HTERT RPE-1 (cell line): ENCODE results near the gene XPO4.
"Not testable (repeated sequence)": the region's sequence is repeated elsewhere in the genome, so short reads cannot be mapped to it uniquely, and the experiment has no call there.

Experiments
- in situ Hi-C: fragments of 300-500 bp; cut with MboI; formaldehyde crosslinking; loops from 4 replicates; pipeline ENCODE4 v1.14.3; 2020; ENCODE audit warnings: low sequenced_read_pairs

XPO4 gene

GRCh38 chr13:20902438-20903163, at the start of gene XPO4:
XPO4 (minus strand) TSS chr13:20902746; CDS start chr13:20902738, 8 bp downstream.
- in situ Hi-C loops, result no loop called here

- in situ Hi-C loops, result not testable (repeated sequence)
These were observed 45.5 kb upstream of the XPO4 start for GRCh38 chr13:20948001-20948400.

GRCh38 chr13:20945952-20946383, 43.4 kb upstream of the XPO4 start:
- in situ Hi-C loops, result no loop called here

- in situ Hi-C loops, result no loop called here
These were observed 40.5 kb upstream of the XPO4 start for GRCh38 chr13:20942938-20943559.

- in situ Hi-C loops, result not testable (repeated sequence)
These were observed 38.0 kb upstream of the XPO4 start for GRCh38 chr13:20940511-20940910.

- in situ Hi-C loops, result no loop called here
These were observed 37.5 kb upstream of the XPO4 start for GRCh38 chr13:20940083-20940482.

- in situ Hi-C loops, result no loop called here
These were observed 37.1 kb upstream of the XPO4 start for GRCh38 chr13:20939662-20940061.

GRCh38 chr13:20938302-20938701, 35.8 kb upstream of the XPO4 start:
- in situ Hi-C loops, result no loop called here

GRCh38 chr13:20927596-20928257, 25.2 kb upstream of the XPO4 start:
- in situ Hi-C loops, result no loop called here

- in situ Hi-C loops, result not testable (repeated sequence)
These were observed 22.8 kb upstream of the XPO4 start for GRCh38 chr13:20925395-20925790.

- in situ Hi-C loops, result no loop called here
These were observed 22.3 kb upstream of the XPO4 start for GRCh38 chr13:20924758-20925394.

GRCh38 chr13:20923272-20923671, 20.7 kb upstream of the XPO4 start:
- in situ Hi-C loops, result no loop called here

GRCh38 chr13:20921572-20921971, 19.0 kb upstream of the XPO4 start:
- in situ Hi-C loops, result no loop called here

- in situ Hi-C loops, result not testable (repeated sequence)
These were observed 13.1 kb upstream of the XPO4 start for GRCh38 chr13:20915676-20916075.

- in situ Hi-C loops, result no loop called here
These were observed 8.5 kb upstream of the XPO4 start for GRCh38 chr13:20911037-20911436.

- in situ Hi-C loops, result no loop called here
These were observed 6.4 kb upstream of the XPO4 start for GRCh38 chr13:20908714-20909497.

- in situ Hi-C loops, result no loop called here
These were observed 2.4 kb upstream of the XPO4 start for GRCh38 chr13:20904908-20905307.

- in situ Hi-C loops, result no loop called here
These were observed 574 bp upstream of the XPO4 start for GRCh38 chr13:20903164-20903475.

GRCh38 chr13:20901668-20902437, 693 bp downstream of the XPO4 start:
- in situ Hi-C loops, result no loop called here

- in situ Hi-C loops, result no loop called here
These were observed 8.3 kb downstream of the XPO4 start for GRCh38 chr13:20894245-20894644.
